OCI-LY1 (cell line): Measurements from ENCODE around the gene MOGAT1.

ENCODE experiments used
- CTCF ChIP-seq: fragments of 200-600 bp; sonication (generic), shearing (Covaris generic); IDR thresholded peaks from 2 replicates; pipeline ENCODE4 v1.5.1; 2017; ENCODE audit warnings: mild to moderate bottlenecking, antibody characterized with exemption, low read length, moderate library complexity, mixed read lengths
- EZH2 ChIP-seq: fragments of 200-600 bp; sonication (generic), shearing (Covaris generic); IDR thresholded peaks from 2 replicates; pipeline ENCODE4 v1.8.0; 2017; ENCODE audit warnings: borderline replicate concordance, mixed run types, mild to moderate bottlenecking, antibody characterized with exemption, low read length, moderate library complexity, mixed read lengths

- no peak for TF ChIP-seq CTCF
- TF ChIP-seq EZH2 = no peak
Measured at GRCh38 chr2:222622910-222623309, 48.5 kb upstream of the MOGAT1 start.
